ENCODE results near the gene IFRD2. TPM values are rescaled to one million over a fixed set of nuclear protein-coding genes. Genes with fewer than 3 reads are reported as not detected.

IFRD2 gene
- total and polyA plus RNA-seq, 2 of the 8 experiments (the other 6 are each of a cell fraction or from before 2014, with no cell fraction given): 76.7 to 88.8 TPM

DNA sequence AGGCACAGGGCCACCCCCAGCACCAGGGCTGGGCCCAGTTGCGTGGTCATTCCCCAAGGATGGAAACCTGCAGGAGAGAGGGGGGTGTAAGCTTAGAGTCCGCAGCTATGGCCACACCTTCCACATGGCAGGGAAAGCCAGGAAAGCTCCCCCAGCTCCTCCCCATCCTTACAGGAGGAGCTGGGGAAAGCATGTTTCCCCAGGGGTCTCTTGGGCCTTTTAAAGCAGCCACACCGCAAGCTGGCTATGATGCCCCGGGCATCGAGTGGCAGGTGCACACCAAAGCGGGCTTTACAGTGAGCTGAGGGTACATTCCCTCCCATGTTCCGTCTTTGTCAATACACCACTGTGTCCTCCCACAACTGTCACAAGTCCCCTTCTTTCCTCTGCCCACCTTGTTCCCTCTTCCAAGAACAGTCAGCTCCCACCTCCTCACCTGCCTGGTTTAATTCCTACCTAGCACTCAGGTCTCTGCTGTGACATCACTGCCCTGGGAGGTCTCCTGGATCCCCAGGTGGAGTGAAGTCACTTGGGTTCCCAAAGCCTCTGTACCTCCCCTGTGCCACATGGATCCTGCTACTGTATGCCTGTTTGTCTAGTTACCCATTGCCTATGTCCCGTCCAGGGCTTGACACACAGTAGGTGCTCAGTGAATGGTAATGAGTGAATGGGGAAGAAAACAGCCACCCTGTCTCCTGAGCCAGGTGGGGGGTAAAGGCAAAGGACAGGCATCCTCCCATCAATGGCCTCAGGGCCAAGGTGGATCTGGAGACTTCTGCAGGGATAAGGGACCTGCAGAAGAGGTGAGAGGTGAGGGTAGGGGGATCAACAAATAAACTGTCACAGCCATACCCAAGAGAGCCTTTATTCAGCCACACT is 3.6 kb upstream of the IFRD2 start (continued):
- TF ChIP-seq JUN (IDR thresholded peaks at IDR 0.05; ENCODE audit: low read depth, low read length): no peak
- TF ChIP-seq CHD2 (IDR thresholded peaks at IDR 0.05; ENCODE audit: low read length): no peak
- TF ChIP-seq CHD7 (IDR thresholded peaks at IDR 0.05; ENCODE audit: insufficient replicate concordance, low read length): no peak
- TF ChIP-seq, protein P1, sequence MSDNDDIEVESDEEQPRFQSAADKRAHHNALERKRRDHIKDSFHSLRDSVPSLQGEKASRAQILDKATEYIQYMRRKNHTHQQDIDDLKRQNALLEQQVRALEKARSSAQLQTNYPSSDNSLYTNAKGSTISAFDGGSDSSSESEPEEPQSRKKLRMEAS (IDR thresholded peaks at IDR 0.05): no peak
- no peak for TF ChIP-seq ATF3 (IDR thresholded peaks at IDR 0.05; ENCODE audit: insufficient read depth, low read depth, low read length)
- no peak for TF ChIP-seq ZNF274 (IDR thresholded peaks at IDR 0.05; ENCODE audit: borderline replicate concordance, extremely low read depth, low read length)
- TF ChIP-seq POLR2A (IDR thresholded peaks at IDR 0.05; ENCODE audit: control extremely low read depth in 1 of 2, low read depth in 2 of 2, low read length in 2 of 2): no peak

Measured in H1 (cell line).